ENCODE results near the gene RAB11FIP3.
"Not testable (repeated sequence)": the region's sequence is repeated elsewhere in the genome, so short reads cannot be mapped to it uniquely, and the experiment has no call there.

RAB11FIP3 gene

GRCh38 chr16:507527-507926 lies 82.1 kb downstream of the RAB11FIP3 start:
- H3K18ac ChIP-seq (ENCODE audit: low read depth in 1 of 2, low read length in 2 of 2); H3K9ac ChIP-seq (ENCODE audit: low read length); H3K4me1 ChIP-seq (ENCODE audit: control insufficient read depth, insufficient read depth, low read depth, low read length); H3K4ac ChIP-seq (ENCODE audit: low read depth in 1 of 2, low read length in 2 of 2); H3K23ac ChIP-seq (ENCODE audit: low read length in 2 of 2); H3K4me2 ChIP-seq (ENCODE audit: low read length, poor library complexity, severe bottlenecking); H3K27ac ChIP-seq (ENCODE audit: low read length, poor library complexity, severe bottlenecking); H2AFZ ChIP-seq (ENCODE audit: low read depth, low read length); H3K27me3 ChIP-seq (ENCODE audit: control insufficient read depth in 1 of 2, insufficient read depth in 1 of 2, low read length in 2 of 2); H4K8ac ChIP-seq (ENCODE audit: low read length); H2BK5ac ChIP-seq (ENCODE audit: low read depth, low read length, poor library complexity, severe bottlenecking); H3K79me1 ChIP-seq (replicated peaks; ENCODE audit: low read length, poor library complexity, severe bottlenecking); DNase-seq; H3K14ac ChIP-seq (ENCODE audit: low read length in 2 of 2); H2AK5ac ChIP-seq (ENCODE audit: low read length, severe bottlenecking); H3K4me3 ChIP-seq (ENCODE audit: insufficient read depth in 1 of 2, low read depth in 1 of 2, low read length in 2 of 2); H2BK12ac ChIP-seq (ENCODE audit: low read length in 2 of 2); H4K91ac ChIP-seq (ENCODE audit: low read length); H3K9me3 ChIP-seq (ENCODE audit: control insufficient read depth, low read length); H2BK120ac ChIP-seq (ENCODE audit: low read depth, low read length); H2BK15ac ChIP-seq (ENCODE audit: low read depth, poor library complexity, severe bottlenecking): not testable (repeated sequence)
- H3K36me3 ChIP-seq (ENCODE audit: control insufficient read depth in 1 of 2, insufficient read depth in 2 of 2, low read depth in 1 of 2, low read length in 2 of 2), result peaks cover 11 to 56% of the 10 kb centered on the region in 2 experiments
- 95% methylated on average over 14 of the region's 14 CpGs for whole genome bisulfite sequencing

DNA sequence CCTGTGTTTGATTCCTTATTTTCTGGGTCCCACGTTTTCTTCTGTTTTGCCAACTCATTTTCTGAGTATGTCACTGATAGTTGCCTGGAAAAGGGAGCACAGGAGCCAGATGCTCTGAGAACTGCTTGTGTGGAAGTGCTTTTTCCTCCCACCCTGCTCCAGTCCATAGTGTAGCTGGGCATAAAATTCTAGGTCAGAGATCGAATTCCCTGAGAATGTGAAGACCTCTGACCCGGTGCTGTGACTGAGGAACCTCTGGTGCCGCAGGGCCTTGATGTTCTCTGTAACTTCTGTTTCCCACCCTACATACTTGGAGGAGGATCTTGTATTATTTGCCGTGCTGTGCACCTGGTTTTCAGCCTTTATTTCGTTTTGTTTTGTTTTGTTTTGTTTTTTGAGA lies 82.5 kb downstream of the RAB11FIP3 start:
- H2BK120ac ChIP-seq (ENCODE audit: low read depth, low read length), result no peak overlapping the region
- H3K27ac ChIP-seq (ENCODE audit: low read length, poor library complexity, severe bottlenecking), result no peak overlapping the region
- H3K23ac ChIP-seq (ENCODE audit: low read length in 2 of 2), result no peak overlapping the region
- H3K27me3 ChIP-seq (ENCODE audit: control insufficient read depth in 1 of 2, insufficient read depth in 1 of 2, low read length in 2 of 2), result no peaks in the 10 kb centered on the region
- H3K4ac ChIP-seq (ENCODE audit: low read depth in 1 of 2, low read length in 2 of 2), result no peak overlapping the region
- no peak overlapping the region for H2AFZ ChIP-seq (ENCODE audit: low read depth, low read length)
- H3K79me1 ChIP-seq (replicated peaks; ENCODE audit: low read length, poor library complexity, severe bottlenecking), result no peaks in the 10 kb centered on the region
- H3K14ac ChIP-seq (ENCODE audit: low read length in 2 of 2), result no peak overlapping the region
- WGBS, result 88% methylated on average over 5 of the region's 6 CpGs
- no peak overlapping the region for H3K4me2 ChIP-seq (ENCODE audit: low read length, poor library complexity, severe bottlenecking)
- no peak overlapping the region for H3K9ac ChIP-seq (ENCODE audit: low read length)
- no peak overlapping the region for H3K18ac ChIP-seq (ENCODE audit: low read depth in 1 of 2, low read length in 2 of 2)
- DNase-seq, result no peak
- H3K4me1 ChIP-seq (ENCODE audit: control insufficient read depth, insufficient read depth, low read depth, low read length), result peaks cover 4% of the 10 kb centered on the region
- no peak overlapping the region for H2BK15ac ChIP-seq (ENCODE audit: low read depth, poor library complexity, severe bottlenecking)
- H3K36me3 ChIP-seq (ENCODE audit: control insufficient read depth in 1 of 2, insufficient read depth in 2 of 2, low read depth in 1 of 2, low read length in 2 of 2), result peaks cover 11 to 52% of the 10 kb centered on the region in 2 experiments
- H4K8ac ChIP-seq (ENCODE audit: low read length), result no peak overlapping the region
- no peak overlapping the region for H2BK5ac ChIP-seq (ENCODE audit: low read depth, low read length, poor library complexity, severe bottlenecking)
- no peaks in the 10 kb centered on the region for H3K9me3 ChIP-seq (ENCODE audit: control insufficient read depth, low read length)
- H3K4me3 ChIP-seq (ENCODE audit: insufficient read depth in 1 of 2, low read depth in 1 of 2, low read length in 2 of 2), result no peak overlapping the region
- H2AK5ac ChIP-seq (ENCODE audit: low read length, severe bottlenecking), result no peak overlapping the region
- no peak overlapping the region for H4K91ac ChIP-seq (ENCODE audit: low read length)
- H2BK12ac ChIP-seq (ENCODE audit: low read length in 2 of 2), result no peak overlapping the region

- H3K27ac ChIP-seq (ENCODE audit: low read length, poor library complexity, severe bottlenecking), result no peak overlapping the region
- no peak overlapping the region for H2BK5ac ChIP-seq (ENCODE audit: low read depth, low read length, poor library complexity, severe bottlenecking)
- WGBS, result 81% methylated on average over 18 of the region's 18 CpGs
- no peak overlapping the region for H3K18ac ChIP-seq (ENCODE audit: low read depth in 1 of 2, low read length in 2 of 2)
- no peak overlapping the region for H2BK120ac ChIP-seq (ENCODE audit: low read depth, low read length)
- DNase-seq, result peak; percentile 85
- no peak overlapping the region for H2AK5ac ChIP-seq (ENCODE audit: low read length, severe bottlenecking)
- H2BK15ac ChIP-seq (ENCODE audit: low read depth, poor library complexity, severe bottlenecking), result no peak overlapping the region
- H3K36me3 ChIP-seq (ENCODE audit: control insufficient read depth in 1 of 2, insufficient read depth in 2 of 2, low read depth in 1 of 2, low read length in 2 of 2), result peaks cover 11 to 53% of the 10 kb centered on the region in 2 experiments
- H3K79me1 ChIP-seq (replicated peaks; ENCODE audit: low read length, poor library complexity, severe bottlenecking), result peaks cover 4% of the 10 kb centered on the region
- no peak overlapping the region for H3K23ac ChIP-seq (ENCODE audit: low read length in 2 of 2)
- H3K4me3 ChIP-seq (ENCODE audit: insufficient read depth in 1 of 2, low read depth in 1 of 2, low read length in 2 of 2), result no peak overlapping the region
- H4K91ac ChIP-seq (ENCODE audit: low read length), result peak overlapping the region; percentile 8
- H3K27me3 ChIP-seq (ENCODE audit: control insufficient read depth in 1 of 2, insufficient read depth in 1 of 2, low read length in 2 of 2), result no peaks in the 10 kb centered on the region
- H3K4me1 ChIP-seq (ENCODE audit: control insufficient read depth, insufficient read depth, low read depth, low read length), result peaks cover 8% of the 10 kb centered on the region
- no peak overlapping the region for H2BK12ac ChIP-seq (ENCODE audit: low read length in 2 of 2)
- no peak overlapping the region for H3K4me2 ChIP-seq (ENCODE audit: low read length, poor library complexity, severe bottlenecking)
- no peaks in the 10 kb centered on the region for H3K9me3 ChIP-seq (ENCODE audit: control insufficient read depth, low read length)
- H2AFZ ChIP-seq (ENCODE audit: low read depth, low read length), result no peak overlapping the region
- H3K14ac ChIP-seq (ENCODE audit: low read length in 2 of 2), result no peak overlapping the region
- H3K9ac ChIP-seq (ENCODE audit: low read length), result no peak overlapping the region
- peak overlapping the region in 1 of 2 experiments; percentile 37 for H3K4ac ChIP-seq (ENCODE audit: low read depth in 1 of 2, low read length in 2 of 2)
- peak overlapping the region; percentile 16 for H4K8ac ChIP-seq (ENCODE audit: low read length)
These were observed 83.7 kb downstream of the RAB11FIP3 start for GRCh38 chr16:508884-509736.

GRCh38 chr16:510066-510825 lies 84.8 kb downstream of the RAB11FIP3 start:
- H4K8ac ChIP-seq (ENCODE audit: low read length), result no peak overlapping the region
- no peak overlapping the region for H3K4me2 ChIP-seq (ENCODE audit: low read length, poor library complexity, severe bottlenecking)
- peaks cover 6% of the 10 kb centered on the region for H3K79me1 ChIP-seq (replicated peaks; ENCODE audit: low read length, poor library complexity, severe bottlenecking)
- no peak overlapping the region for H3K14ac ChIP-seq (ENCODE audit: low read length in 2 of 2)
- H3K27ac ChIP-seq (ENCODE audit: low read length, poor library complexity, severe bottlenecking), result no peak overlapping the region
- H2BK5ac ChIP-seq (ENCODE audit: low read depth, low read length, poor library complexity, severe bottlenecking), result no peak overlapping the region
- no peaks in the 10 kb centered on the region for H3K9me3 ChIP-seq (ENCODE audit: control insufficient read depth, low read length)
- no peak overlapping the region for H3K4ac ChIP-seq (ENCODE audit: low read depth in 1 of 2, low read length in 2 of 2)
- H2BK15ac ChIP-seq (ENCODE audit: low read depth, poor library complexity, severe bottlenecking), result no peak overlapping the region
- H2BK120ac ChIP-seq (ENCODE audit: low read depth, low read length), result no peak overlapping the region
- no peak for DNase-seq
- no peak overlapping the region for H3K4me3 ChIP-seq (ENCODE audit: insufficient read depth in 1 of 2, low read depth in 1 of 2, low read length in 2 of 2)
- H3K27me3 ChIP-seq (ENCODE audit: control insufficient read depth in 1 of 2, insufficient read depth in 1 of 2, low read length in 2 of 2), result no peaks in the 10 kb centered on the region
- no peak overlapping the region for H2BK12ac ChIP-seq (ENCODE audit: low read length in 2 of 2)
- peaks cover 12 to 57% of the 10 kb centered on the region in 2 experiments for H3K36me3 ChIP-seq (ENCODE audit: control insufficient read depth in 1 of 2, insufficient read depth in 2 of 2, low read depth in 1 of 2, low read length in 2 of 2)
- no peak overlapping the region for H3K23ac ChIP-seq (ENCODE audit: low read length in 2 of 2)
- no peak overlapping the region for H3K18ac ChIP-seq (ENCODE audit: low read depth in 1 of 2, low read length in 2 of 2)
- no peak overlapping the region for H2AK5ac ChIP-seq (ENCODE audit: low read length, severe bottlenecking)
- H3K9ac ChIP-seq (ENCODE audit: low read length), result no peak overlapping the region
- no peak overlapping the region for H4K91ac ChIP-seq (ENCODE audit: low read length)
- no peak overlapping the region for H2AFZ ChIP-seq (ENCODE audit: low read depth, low read length)
- WGBS, result 97% methylated on average over 35 of the region's 35 CpGs
- H3K4me1 ChIP-seq (ENCODE audit: control insufficient read depth, insufficient read depth, low read depth, low read length), result peaks cover 11% of the 10 kb centered on the region

All from mesenchymal stem cell (in vitro differentiated cells and primary cell).